HFFc6 (cell line): Measurements from ENCODE around the gene ASIC2. TPM values are rescaled to one million over a fixed set of nuclear protein-coding genes. Genes with fewer than 3 reads are reported as not detected.

Experiments
- DNase-seq: peaks from one replicate; pipeline ENCODE4 v3.0.0-alpha.2; 2018
- H3K27ac Mint-ChIP-seq: 2 replicates; pipeline ENCODE4 v1.8.0; 2020; ENCODE audit warnings: mild to moderate bottlenecking, mixed read lengths
- H3K27me3 Mint-ChIP-seq: 2 replicates; pipeline ENCODE4 v1.8.0; 2021; ENCODE audit warnings: mild to moderate bottlenecking, moderate library complexity, mixed read lengths; ENCODE audit not compliant: insufficient read depth
- H3K36me3 Mint-ChIP-seq: 2 replicates; pipeline ENCODE4 v1.8.0; 2021; ENCODE audit warnings: low read depth, mixed read lengths
- H3K4me1 Mint-ChIP-seq: 2 replicates; pipeline ENCODE4 v1.8.0; 2020; ENCODE audit warnings: low read depth, mixed read lengths
- H3K4me3 Mint-ChIP-seq: 2 replicates; pipeline ENCODE4 v1.8.0; 2020; ENCODE audit warnings: mild to moderate bottlenecking, moderate library complexity, mixed read lengths
- H3K9me3 Mint-ChIP-seq: 2 replicates; pipeline ENCODE4 v1.8.0; 2020; ENCODE audit warnings: mild to moderate bottlenecking, mixed read lengths
- total RNA-seq, 6 experiments: library from RNA; stranded (reverse); fragmentation: NEBNext Ultra II Directional; extraction: Animal tissue kit (Norgen Biotek cat#: 25700); gene quantifications; 2 replicates in 1 of 6; 3 replicates in 5 of 6; pipeline ENCODE4 v1.2.3, GENCODE V29; 2021
- TF ChIP-seq, protein P1 (sequence below): fragments of 200-600 bp; sonication (generic); IDR thresholded peaks from 2 replicates; pipeline ENCODE4 v1.5.0; 2021; ENCODE audit warnings: antibody characterized with exemption, mild to moderate bottlenecking

The ASIC2 gene
- total RNA-seq, 6 experiments from 2014 or later = not detected

DNA sequence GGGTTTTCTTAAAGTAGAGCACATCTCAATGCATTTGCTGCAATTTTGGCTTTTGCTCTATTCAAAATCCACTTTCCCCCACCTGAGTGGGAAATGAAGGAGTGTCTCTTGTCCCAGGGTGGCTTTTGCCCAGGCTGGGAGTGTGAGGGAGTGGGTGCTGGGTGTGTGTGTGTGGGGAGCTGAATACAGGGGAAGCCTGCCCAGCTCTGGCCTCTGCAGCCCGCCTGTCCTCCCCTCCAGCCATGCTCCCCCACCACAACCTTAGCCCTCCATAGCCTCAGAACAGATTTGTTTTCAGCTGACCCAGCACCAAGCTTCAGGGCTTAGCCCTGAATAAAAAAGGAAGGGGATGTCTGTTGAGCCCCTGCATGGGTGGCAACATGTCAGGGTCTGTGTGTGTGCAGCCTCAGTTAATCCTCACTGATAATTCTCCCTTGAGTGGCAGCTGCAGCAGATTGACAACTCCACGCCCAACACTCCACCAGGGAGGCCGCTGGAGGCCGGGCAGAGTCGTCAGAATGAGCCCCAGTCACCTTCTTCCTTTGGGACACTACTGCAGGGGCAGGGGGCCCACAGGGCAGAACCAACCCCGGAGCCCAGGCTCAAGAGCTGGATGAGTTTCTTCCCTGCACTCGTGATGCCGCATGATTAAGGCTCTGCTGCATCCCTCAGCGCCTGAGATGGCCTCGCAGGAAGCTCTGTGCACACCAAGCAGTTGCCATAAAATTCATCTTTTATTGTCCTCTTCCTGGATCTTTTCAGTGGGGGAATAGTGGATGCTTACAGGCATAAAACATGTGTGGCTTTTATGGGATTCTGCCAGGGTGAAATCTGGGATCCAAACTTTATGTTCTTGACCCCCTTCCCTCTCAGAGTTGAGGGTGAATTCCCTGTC lies 246.5 kb downstream of the ASIC2 start:
- H3K27me3 Mint-ChIP-seq = peaks cover 11% of the 10 kb centered on the region
- no peaks in the 10 kb centered on the region for H3K36me3 Mint-ChIP-seq
- H3K27ac Mint-ChIP-seq = no peak overlapping the region
- no peaks in the 10 kb centered on the region; the same call in 1 of the 2 replicates for H3K9me3 Mint-ChIP-seq
- TF ChIP-seq, protein P1, sequence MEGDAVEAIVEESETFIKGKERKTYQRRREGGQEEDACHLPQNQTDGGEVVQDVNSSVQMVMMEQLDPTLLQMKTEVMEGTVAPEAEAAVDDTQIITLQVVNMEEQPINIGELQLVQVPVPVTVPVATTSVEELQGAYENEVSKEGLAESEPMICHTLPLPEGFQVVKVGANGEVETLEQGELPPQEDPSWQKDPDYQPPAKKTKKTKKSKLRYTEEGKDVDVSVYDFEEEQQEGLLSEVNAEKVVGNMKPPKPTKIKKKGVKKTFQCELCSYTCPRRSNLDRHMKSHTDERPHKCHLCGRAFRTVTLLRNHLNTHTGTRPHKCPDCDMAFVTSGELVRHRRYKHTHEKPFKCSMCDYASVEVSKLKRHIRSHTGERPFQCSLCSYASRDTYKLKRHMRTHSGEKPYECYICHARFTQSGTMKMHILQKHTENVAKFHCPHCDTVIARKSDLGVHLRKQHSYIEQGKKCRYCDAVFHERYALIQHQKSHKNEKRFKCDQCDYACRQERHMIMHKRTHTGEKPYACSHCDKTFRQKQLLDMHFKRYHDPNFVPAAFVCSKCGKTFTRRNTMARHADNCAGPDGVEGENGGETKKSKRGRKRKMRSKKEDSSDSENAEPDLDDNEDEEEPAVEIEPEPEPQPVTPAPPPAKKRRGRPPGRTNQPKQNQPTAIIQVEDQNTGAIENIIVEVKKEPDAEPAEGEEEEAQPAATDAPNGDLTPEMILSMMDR = no peak
- no peaks in the 10 kb centered on the region for H3K4me1 Mint-ChIP-seq
- DNase-seq = no peak
- H3K4me3 Mint-ChIP-seq = no peak overlapping the region

DNA sequence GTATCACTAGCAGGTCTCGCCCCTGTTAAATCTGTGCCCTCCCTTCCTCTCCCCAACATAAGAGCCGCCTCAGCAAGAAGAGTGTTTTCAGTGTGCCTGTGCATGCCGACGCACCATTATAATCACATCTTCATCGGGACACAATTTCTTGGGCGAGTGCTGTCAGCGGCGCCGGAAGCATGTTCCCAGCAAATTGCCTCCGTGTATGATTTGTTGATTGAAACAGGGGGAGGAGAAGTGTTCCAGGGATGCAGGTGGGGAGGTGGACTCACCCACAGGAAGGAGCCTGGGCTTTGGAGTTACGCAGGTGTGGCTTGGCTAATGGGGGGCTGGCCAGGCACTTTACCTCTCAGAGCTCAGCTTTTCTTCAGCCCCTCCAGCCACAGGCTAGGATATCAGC lies 247.9 kb downstream of the ASIC2 start:
- H3K4me1 Mint-ChIP-seq = no peaks in the 10 kb centered on the region; the same call in 1 of the 2 replicates
- H3K9me3 Mint-ChIP-seq = no peaks in the 10 kb centered on the region; the same call in 1 of the 2 replicates
- no peak overlapping the region for H3K27ac Mint-ChIP-seq
- H3K36me3 Mint-ChIP-seq = no peaks in the 10 kb centered on the region
- TF ChIP-seq, protein P1 = no peak
- H3K27me3 Mint-ChIP-seq = peaks cover 11% of the 10 kb centered on the region
- no peak overlapping the region for H3K4me3 Mint-ChIP-seq
- DNase-seq = no peak

DNA sequence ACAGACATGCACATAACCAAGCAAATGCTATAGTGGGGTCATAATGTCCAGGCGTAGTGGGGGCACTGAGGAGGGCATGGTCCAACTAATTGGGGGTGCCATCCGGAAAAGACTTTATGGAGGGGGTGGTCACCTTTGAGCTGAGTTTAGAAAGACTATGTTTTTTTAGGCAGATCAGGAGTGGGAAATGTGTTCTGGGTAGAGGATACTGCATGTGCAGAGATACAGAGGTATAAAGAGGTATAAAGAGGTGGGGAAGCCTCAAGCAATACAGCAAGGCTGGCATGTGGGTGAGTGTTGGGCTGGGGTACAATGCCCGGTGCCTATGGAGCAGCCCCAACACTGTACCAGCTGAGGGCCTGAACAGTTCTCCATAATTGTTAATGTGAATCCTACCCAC lies 248.3 kb downstream of the ASIC2 start:
- peaks cover 11% of the 10 kb centered on the region for H3K27me3 Mint-ChIP-seq
- TF ChIP-seq, protein P1 = no peak
- no peaks in the 10 kb centered on the region; the same call in 1 of the 2 replicates for H3K4me1 Mint-ChIP-seq
- no peak overlapping the region for H3K4me3 Mint-ChIP-seq
- H3K36me3 Mint-ChIP-seq = no peaks in the 10 kb centered on the region
- H3K27ac Mint-ChIP-seq = no peak overlapping the region
- H3K9me3 Mint-ChIP-seq = no peaks in the 10 kb centered on the region; the same call in 1 of the 2 replicates
- DNase-seq = no peak

DNA sequence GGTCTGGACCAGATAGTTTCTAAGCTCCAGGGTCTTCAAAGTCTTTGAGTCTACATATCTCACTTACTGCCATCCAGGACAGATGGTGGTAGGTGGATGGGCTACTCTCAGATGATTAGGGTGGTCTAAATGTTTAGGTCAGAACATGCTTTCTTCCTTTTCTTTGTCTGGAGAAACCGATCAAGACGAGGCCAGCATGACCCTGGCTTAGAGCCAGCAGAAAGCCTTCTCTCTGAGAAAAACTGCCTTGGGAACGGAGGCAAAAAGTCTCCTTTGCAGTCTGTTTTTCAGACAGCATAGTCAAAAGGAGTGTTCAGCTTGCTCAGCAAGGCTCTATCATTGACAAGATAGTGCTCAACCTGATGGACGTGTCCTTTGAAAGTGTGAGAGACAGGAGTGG lies 252.6 kb downstream of the ASIC2 start:
- Mint-ChIP-seq H3K27me3 (no peaks in the 10 kb centered on the region; the same call in 1 of the 2 replicates), H3K36me3 (no peaks in the 10 kb centered on the region), H3K9me3 (no peaks in the 10 kb centered on the region; the same call in 1 of the 2 replicates), H3K4me1 (no peaks in the 10 kb centered on the region; the same call in 1 of the 2 replicates), H3K4me3 (no peak overlapping the region), H3K27ac (no peak overlapping the region)
- DNase-seq = no peak
- TF ChIP-seq, protein P1 = no peak

DNA sequence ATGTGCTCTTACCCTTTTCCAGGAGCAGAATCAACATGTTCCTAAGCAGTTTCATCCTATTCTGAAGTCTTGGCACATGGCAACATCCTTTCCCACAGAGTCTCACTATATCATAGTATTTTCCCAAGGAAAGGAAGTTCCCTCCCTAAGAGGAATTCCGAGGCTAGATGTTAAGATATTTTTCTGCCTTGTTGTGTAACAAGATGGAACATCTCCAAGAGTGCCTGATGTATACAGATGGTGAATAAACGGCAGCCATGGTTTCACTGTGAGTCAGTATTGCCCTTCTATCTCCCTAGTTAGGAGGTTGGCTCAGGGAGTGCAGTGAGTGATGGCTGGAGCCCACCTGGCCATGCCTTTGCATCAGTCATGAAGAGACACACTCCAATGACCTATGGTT lies 253.2 kb downstream of the ASIC2 start:
- Mint-ChIP-seq H3K27ac (no peak overlapping the region; the same call in 1 of the 2 replicates), H3K27me3 (no peaks in the 10 kb centered on the region; the same call in 1 of the 2 replicates), H3K4me1 (no peaks in the 10 kb centered on the region; the same call in 1 of the 2 replicates), H3K36me3 (no peaks in the 10 kb centered on the region), H3K4me3 (no peak overlapping the region), H3K9me3 (no peaks in the 10 kb centered on the region; the same call in 1 of the 2 replicates)
- DNase-seq = peak; percentile 66
- TF ChIP-seq, protein P1 = no peak
